GM12875 (cell line): ENCODE data around the gene PTPRD.

Source experiments
- H3K4me3 ChIP-seq: one replicate; pipeline ENCODE4 v1.5.1; 2011; ENCODE audit warnings: low read depth, low read length, control low read depth
- TF ChIP-seq, protein P1 (sequence below): IDR thresholded peaks from 2 replicates; pipeline ENCODE4 v1.5.1; 2011; ENCODE audit warnings: low read depth, mild to moderate bottlenecking, control low read depth, inconsistent platforms, low read length, moderate library complexity, borderline replicate concordance; ENCODE audit not compliant: insufficient read depth

The PTPRD gene

GRCh38 chr9:8812888-8813287 is 1799.9 kb downstream of the PTPRD start:
- no peak overlapping the region for H3K4me3 ChIP-seq
- TF ChIP-seq, protein P1, sequence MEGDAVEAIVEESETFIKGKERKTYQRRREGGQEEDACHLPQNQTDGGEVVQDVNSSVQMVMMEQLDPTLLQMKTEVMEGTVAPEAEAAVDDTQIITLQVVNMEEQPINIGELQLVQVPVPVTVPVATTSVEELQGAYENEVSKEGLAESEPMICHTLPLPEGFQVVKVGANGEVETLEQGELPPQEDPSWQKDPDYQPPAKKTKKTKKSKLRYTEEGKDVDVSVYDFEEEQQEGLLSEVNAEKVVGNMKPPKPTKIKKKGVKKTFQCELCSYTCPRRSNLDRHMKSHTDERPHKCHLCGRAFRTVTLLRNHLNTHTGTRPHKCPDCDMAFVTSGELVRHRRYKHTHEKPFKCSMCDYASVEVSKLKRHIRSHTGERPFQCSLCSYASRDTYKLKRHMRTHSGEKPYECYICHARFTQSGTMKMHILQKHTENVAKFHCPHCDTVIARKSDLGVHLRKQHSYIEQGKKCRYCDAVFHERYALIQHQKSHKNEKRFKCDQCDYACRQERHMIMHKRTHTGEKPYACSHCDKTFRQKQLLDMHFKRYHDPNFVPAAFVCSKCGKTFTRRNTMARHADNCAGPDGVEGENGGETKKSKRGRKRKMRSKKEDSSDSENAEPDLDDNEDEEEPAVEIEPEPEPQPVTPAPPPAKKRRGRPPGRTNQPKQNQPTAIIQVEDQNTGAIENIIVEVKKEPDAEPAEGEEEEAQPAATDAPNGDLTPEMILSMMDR, result no peak

GRCh38 chr9:8809741-8810140 is 1803.1 kb downstream of the PTPRD start:
- H3K4me3 ChIP-seq, result no peak overlapping the region
- TF ChIP-seq, protein P1, result no peak

DNA sequence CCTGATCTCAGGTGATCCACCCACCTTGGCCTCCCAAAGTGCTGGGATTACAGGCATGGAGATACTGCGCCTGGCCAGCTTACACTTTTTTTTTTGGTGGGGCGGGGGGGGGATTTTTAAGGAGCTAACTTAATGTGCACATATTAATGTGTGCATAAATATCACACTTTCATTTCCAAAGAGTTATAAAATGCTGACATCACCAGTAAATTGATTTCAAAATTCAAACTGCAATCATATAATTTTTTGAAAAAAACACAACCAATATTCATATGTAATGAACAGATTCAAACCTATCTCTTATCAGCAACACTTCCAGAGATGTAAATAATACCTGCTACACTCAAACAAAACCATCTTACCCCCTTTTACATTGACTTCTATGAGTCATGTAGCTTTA is 1806.7 kb downstream of the PTPRD start:
- TF ChIP-seq, protein P1, result no peak
- no peak overlapping the region for H3K4me3 ChIP-seq

DNA sequence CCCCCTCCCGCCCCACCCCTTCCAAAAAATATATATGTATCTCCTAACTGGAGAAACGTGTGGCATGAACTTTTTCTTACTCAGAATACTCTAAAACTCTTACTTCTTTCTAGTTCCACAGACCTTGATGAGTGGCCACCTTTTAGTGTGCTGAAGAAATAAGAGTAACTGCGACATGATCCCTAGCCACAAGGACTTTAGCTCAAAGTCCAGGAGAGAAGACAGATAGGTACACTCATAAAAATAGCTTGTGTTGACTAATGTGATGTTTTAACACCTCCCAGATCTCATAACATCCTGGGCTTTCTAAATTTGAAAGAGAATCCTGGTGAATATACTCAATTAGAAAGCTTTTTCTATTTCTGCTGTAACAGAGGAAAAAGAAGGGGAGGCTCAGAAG is 1808.2 kb downstream of the PTPRD start:
- H3K4me3 ChIP-seq, result no peak overlapping the region
- TF ChIP-seq, protein P1, result no peak

DNA sequence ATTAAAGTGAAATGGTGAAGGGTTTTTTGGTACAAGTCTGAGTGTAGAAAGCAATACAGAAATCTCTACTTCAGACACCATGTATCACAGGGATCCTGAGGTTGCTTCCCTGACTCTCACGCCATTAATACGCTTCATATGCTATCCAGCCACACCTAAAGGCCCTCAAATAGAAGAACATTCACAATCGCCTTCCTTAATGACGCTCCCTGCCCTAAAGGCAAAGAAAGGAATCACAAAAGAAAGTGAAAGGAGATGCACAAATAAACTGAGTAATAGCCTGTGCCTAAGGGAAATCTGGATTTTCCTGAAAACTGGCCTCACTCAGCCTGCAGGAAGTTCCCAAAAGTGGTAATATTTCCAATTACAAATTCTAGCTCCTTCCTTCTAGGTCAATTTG is 1810.6 kb downstream of the PTPRD start:
- H3K4me3 ChIP-seq, result no peak overlapping the region
- TF ChIP-seq, protein P1, result no peak

DNA sequence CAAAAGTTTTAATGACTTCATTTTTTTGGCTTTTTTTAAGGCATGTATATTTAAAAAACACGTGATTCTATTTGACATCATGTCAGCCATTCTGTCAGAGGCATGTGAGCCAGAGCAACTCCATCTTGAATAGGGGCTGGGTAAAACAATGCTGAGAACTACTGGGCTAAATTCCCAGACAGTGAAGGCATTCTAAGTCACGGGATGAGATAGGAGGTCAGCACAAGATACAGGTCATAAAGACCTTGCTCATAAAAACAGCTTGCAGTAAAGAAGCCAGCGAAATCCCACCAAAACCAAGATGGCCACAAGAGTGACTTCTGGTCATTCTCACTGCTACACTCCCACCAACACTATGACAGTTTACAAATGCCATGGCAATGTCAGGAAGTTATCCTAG is 1812.6 kb downstream of the PTPRD start:
- TF ChIP-seq, protein P1, result no peak
- no peak overlapping the region for H3K4me3 ChIP-seq

DNA sequence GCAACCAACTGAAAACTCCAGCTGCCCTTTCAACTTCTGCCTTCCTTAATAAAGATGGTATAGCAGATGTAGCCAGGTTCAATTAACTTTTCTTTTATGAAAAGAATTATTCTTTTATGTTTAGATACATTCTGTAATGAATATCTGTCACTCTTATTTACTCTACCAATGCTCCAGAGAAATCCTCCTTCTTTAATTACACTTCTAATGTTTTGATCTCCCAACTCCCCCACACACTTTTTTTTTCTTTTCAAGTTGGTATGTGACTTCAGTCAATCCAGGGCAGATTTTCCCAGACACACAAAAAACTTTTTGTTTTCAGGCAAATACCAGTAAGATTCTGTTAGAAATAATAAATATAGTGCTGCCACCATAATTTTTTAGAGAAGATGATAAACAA is 1813.2 kb downstream of the PTPRD start:
- TF ChIP-seq, protein P1, result no peak
- H3K4me3 ChIP-seq, result no peak overlapping the region
